Measurements from ENCODE around the gene GNG7. TPM values are rescaled to one million over a fixed set of nuclear protein-coding genes. Genes with fewer than 3 reads are reported as not detected.

GNG7 gene
- polyA plus RNA-seq, 1 of the 3 experiments (the other 2 are of a cell fraction): 2.2 TPM

GRCh38 chr19:2479556-2480194 lies 222.8 kb downstream of the GNG7 start:
- H2AFZ ChIP-seq (ENCODE audit: low read depth): no peak overlapping the region
- POLR2A ChIA-PET: no interaction called here

GRCh38 chr19:2478756-2479555 lies 223.5 kb downstream of the GNG7 start:
- Histone ChIP-seq H3K9me2 (no peaks in the 10 kb centered on the region), H3K4me3 (ENCODE audit: low read depth in 2 of 2, low read length in 1 of 2) (peak overlapping the region; percentile 67 to 100), H3K4me1 (ENCODE audit: control insufficient read depth in 1 of 2, insufficient read depth in 2 of 2, low read depth in 1 of 2, low read length in 1 of 2) (peaks cover 6 to 27% of the 10 kb centered on the region in 2 experiments; a peak in 1 of 4 replicates), H4K20me1 (ENCODE audit: insufficient read depth) (peaks cover 31% of the 10 kb centered on the region), H3K79me2 (ENCODE audit: insufficient read depth) (peaks cover 45% of the 10 kb centered on the region), H3K4me2 (peak overlapping the region; percentile 92), H2AFZ (ENCODE audit: low read depth) (no peak overlapping the region), H3K9ac (peak overlapping the region; percentile 97; the same call in 1 of the 2 replicates), H3K36me3 (replicated peaks in 1 of 2; ENCODE audit: control insufficient read depth in 1 of 2, insufficient read depth in 2 of 2, low read length in 1 of 2) (peaks cover 0 to 5% of the 10 kb centered on the region in 2 experiments), H3K9me3 (peaks cover 5% of the 10 kb centered on the region; the same call in 1 of the 2 replicates), H3F3A (replicated peaks; ENCODE audit: insufficient read depth) (peaks cover 45% of the 10 kb centered on the region), H3K27ac (ENCODE audit: low read depth in 2 of 2, low read length in 1 of 2) (peak overlapping the region in 1 of 2 experiments; percentile 88; a peak in 2 of 4 replicates), H3K27me3 (ENCODE audit: insufficient read depth) (no peaks in the 10 kb centered on the region)
- ChIA-PET CTCF (interaction anchor here (0.8 to 21.1 kb wide), 11 partner anchors 9 to 270 kb away, joined by 3 to 309 read pairs (median 3); no protein-coding TSS in a partner anchor), POLR2A (interaction anchor here (0.6 kb wide), 1 partner anchor 43 kb away, joined by 5 read pairs; no protein-coding TSS in a partner anchor)
- WGBS (ENCODE audit: low lambda C conversion rate): 16% methylated on average over 30 of the region's 39 CpGs
- DNase-seq: no peak
- TF ChIP-seq RAD21 (IDR thresholded peaks at IDR 0.05; ENCODE audit: low read length) (no peak), RFX5 (IDR thresholded peaks at IDR 0.05; ENCODE audit: low read length) (no peak), YY1 (IDR thresholded peaks at IDR 0.05; ENCODE audit: low read depth) (no peak), IRF3 (IDR thresholded peaks at IDR 0.05; ENCODE audit: low read depth, low read length) (no peak), TCF12 (IDR thresholded peaks at IDR 0.05) (no peak), SIN3A (IDR thresholded peaks at IDR 0.05; ENCODE audit: borderline replicate concordance, low read depth, low read length) (peak; percentile 2; the same call in 1 of the 2 replicates), FOXJ3 (CRISPR knock-in tag; IDR thresholded peaks at IDR 0.05) (no peak), ZBTB33 (IDR thresholded peaks at IDR 0.05; ENCODE audit: borderline replicate concordance, low read depth) (no peak), MXI1 (IDR thresholded peaks at IDR 0.05; ENCODE audit: low read depth, low read length) (no peak), NRF1 (IDR thresholded peaks at IDR 0.05; ENCODE audit: low read depth, low read length) (no peak), GABPA (IDR thresholded peaks at IDR 0.05; ENCODE audit: low read depth) (no peak), ELF1 (IDR thresholded peaks at IDR 0.05) (peak; percentile 27; the same call in 1 of the 2 replicates), CTCF (IDR thresholded peaks at IDR 0.05) (no peak), PBX3 (IDR thresholded peaks at IDR 0.05) (peak; percentile 2; the same call in 1 of the 2 replicates)

More at GRCh38 chr19:2479556-2480194, 222.8 kb downstream of the GNG7 start:
- peaks cover 6 to 27% of the 10 kb centered on the region in 2 experiments; a peak in 1 of 4 replicates for H3K4me1 ChIP-seq (ENCODE audit: control insufficient read depth in 1 of 2, insufficient read depth in 2 of 2, low read depth in 1 of 2, low read length in 1 of 2)
- TF ChIP-seq GABPA (IDR thresholded peaks at IDR 0.05; ENCODE audit: low read depth): no peak
- no peak for TF ChIP-seq FOXM1 (IDR thresholded peaks at IDR 0.05; ENCODE audit: low read depth)
- no peak for TF ChIP-seq FOXJ3 (CRISPR knock-in tag; IDR thresholded peaks at IDR 0.05)
- TF ChIP-seq ELF1 (IDR thresholded peaks at IDR 0.05): no peak
- H3K9me3 ChIP-seq: peaks cover 5% of the 10 kb centered on the region; the same call in 1 of the 2 replicates
- H3K36me3 ChIP-seq (replicated peaks in 1 of 2; ENCODE audit: control insufficient read depth in 1 of 2, insufficient read depth in 2 of 2, low read length in 1 of 2): peaks cover 0 to 5% of the 10 kb centered on the region in 2 experiments
- H3K9me2 ChIP-seq: no peaks in the 10 kb centered on the region
- H3F3A ChIP-seq (replicated peaks; ENCODE audit: insufficient read depth): peaks cover 45% of the 10 kb centered on the region
- H3K4me2 ChIP-seq: no peak overlapping the region
- WGBS (ENCODE audit: low lambda C conversion rate): 84% methylated on average over 14 of the region's 20 CpGs
- H3K79me2 ChIP-seq (ENCODE audit: insufficient read depth): peaks cover 45% of the 10 kb centered on the region
- DNase-seq: no peak
- CTCF ChIA-PET: interaction anchor here (0.8 to 21.1 kb wide), 7 partner anchors 10 to 186 kb away, joined by 3 to 309 read pairs (median 3); no protein-coding TSS in a partner anchor
- H3K9ac ChIP-seq: no peak overlapping the region
- no peak overlapping the region for H3K4me3 ChIP-seq (ENCODE audit: low read depth in 2 of 2, low read length in 1 of 2)
- H4K20me1 ChIP-seq (ENCODE audit: insufficient read depth): peaks cover 31% of the 10 kb centered on the region
- H3K27ac ChIP-seq (ENCODE audit: low read depth in 2 of 2, low read length in 1 of 2): no peak overlapping the region
- no peaks in the 10 kb centered on the region for H3K27me3 ChIP-seq (ENCODE audit: insufficient read depth)
